HG02943 (cell line): ENCODE data around the gene CYGB.

Experiments used
- ATAC-seq: cut with Tn5 transposase; IDR thresholded peaks from one replicate; pipeline ENCODE4 v1.9.1; 2021; ENCODE audit warnings: mild to moderate bottlenecking, low read depth, moderate library complexity; ENCODE audit not compliant: unreplicated experiment

The CYGB gene

GRCh38 chr17:76506408-76507345, 30.8 kb downstream of the CYGB start:
- ATAC-seq, result no peak

GRCh38 chr17:76504117-76504516, 33.4 kb downstream of the CYGB start:
- ATAC-seq, result no peak

DNA sequence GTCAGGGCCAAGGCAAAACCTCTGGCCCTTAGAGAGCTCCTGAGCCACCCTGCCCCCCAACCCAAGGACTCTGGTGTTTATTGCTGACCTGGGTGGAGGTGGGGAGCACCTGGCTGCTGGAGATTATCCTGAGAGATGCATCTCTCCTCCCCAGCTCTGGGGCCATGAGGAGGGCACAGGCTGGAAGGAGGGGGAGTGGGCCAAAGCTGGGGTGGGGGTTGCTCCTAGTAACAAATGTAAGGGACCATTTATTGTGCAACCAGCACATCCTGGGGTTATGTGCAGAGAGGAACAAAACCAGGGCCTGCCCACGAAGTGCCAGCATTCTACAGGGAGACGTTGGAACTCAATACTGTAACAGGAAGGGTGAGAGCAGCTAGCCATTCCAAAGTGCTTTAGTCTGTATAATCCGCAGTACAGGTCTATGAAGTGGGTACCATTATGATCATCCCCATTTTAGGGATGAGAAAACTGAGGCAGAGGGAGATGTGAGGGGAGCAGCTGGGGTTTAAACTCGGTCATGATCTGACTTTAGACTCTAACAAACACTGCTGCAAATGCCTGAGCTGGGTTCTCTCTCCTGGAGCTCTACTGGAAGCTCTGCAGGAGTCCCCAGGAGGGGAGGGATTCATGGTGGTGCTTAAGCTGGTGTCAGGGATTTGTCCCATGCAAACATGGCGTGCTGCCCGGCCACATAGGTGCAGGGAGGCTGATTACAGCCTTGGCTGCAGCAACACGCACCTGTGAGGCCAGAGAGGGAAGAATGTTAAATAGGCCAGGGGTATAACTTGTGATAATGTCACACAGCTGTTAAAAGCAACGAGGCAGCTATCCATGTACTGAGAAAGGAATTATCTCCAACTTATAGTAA, 34.9 kb downstream of the CYGB start:
- ATAC-seq, result no peak

DNA sequence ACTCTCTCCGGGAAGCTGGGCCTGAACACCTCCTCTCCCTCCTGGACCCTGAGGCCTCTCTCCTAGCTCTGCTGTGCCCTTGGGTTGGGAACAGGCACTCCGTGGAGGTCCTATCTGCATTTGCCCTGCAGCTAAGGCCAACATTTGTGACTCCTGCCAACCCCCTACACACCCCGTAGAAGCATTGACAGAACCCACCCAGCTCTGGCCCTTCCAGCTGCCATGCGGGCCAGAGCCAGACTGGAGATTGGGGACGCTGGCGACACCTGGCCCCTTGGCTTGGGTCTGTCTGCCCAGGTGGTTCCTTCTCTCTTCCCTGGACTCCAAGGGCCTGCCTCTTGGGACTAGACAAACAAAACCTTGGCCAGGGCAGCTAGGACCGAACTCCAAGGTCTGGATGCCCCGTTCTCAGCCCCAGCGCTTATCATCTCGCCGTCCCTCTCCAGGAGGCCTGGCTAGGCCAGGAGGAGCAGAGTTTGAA, 35.6 kb downstream of the CYGB start:
- no peak for ATAC-seq

DNA sequence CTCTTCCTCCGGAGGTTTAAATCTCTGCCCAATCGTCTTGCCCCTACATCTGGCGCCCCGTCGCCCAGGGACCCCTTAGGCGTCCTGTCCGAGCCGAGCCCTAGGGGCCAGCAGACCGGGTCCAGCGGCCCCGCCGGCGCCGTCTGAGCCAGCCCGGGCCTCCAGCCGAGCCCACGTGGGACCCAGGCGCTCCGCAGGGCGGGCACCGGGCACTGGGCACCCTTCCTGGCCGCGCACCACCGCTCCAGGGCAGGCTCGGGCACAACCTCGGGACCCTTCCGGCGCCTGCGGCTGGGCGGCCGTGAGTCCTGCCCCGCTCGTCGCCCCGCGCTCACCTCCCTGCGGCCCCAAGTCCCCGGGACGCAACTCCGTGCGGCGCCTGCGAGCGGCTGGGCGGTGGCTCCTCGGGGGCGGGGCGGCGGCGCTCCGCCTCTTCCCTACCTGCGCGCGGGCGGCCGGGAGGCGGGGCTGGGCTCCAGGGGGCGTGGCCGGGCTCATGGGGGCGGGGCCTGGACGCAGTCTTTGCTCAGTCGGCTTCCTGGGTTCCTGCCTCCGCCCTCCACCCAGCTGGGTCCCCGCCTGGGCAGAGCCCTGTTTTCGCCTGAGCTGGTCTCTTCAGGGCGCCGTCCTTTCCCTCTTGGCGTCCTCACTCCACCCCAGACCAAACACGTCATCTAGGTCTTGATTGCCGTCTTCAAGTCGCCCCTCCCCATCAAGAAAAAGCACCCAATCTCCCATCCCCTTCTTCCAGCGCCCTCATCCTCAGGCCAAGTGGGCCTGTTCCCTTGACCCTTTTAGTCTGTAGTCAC, 36.3 kb downstream of the CYGB start, which contains the start of gene RHBDF2:
Gene RHBDF2, minus strand, starts transcription at position 406 of the 809 bp plus-strand sequence. CDS start 19,899 bp downstream, outside the sequence.
- ATAC-seq, result peak; percentile 53

GRCh38 chr17:76500747-76501017, 36.8 kb downstream of the CYGB start:
- no peak for ATAC-seq

GRCh38 chr17:76500074-76500746, 37.3 kb downstream of the CYGB start:
- no peak for ATAC-seq

DNA sequence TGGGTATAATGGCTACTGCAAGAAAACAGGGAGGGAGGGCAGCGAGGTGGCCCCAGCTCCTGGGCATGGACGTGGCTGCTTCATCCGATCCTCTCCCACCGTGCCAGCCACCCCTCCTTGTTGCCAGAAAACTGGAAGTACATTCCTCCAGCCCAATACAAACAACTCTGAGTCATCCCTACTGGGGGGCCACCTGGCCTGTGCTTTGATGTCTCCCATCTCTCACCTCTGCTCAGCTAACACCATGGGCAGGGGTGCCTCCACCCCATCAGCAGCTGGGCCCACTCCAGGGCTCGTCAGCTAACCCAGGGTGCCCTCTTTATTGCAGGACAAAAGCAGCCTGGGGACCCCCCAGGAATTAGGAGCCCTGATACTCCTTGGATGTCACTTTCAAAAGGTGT, 38.2 kb downstream of the CYGB start:
- no peak for ATAC-seq

DNA sequence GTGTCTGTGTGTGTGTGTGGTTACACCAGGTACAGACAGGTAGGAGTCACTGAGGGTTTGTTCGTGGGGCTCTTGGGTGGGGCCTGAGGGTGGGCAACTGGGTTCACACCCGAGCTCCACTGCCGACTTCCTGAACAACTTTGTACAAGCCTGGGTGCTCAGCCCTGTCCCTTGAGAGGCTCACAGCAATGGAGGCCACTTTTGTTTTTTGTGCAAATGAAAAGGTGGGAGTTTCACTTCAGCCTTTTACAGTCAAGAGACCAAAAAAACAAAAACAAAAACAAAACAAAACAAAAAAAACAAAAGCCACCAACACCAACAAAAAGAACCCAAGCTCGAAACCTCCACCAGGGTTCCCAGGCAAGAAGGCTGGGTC, 38.6 kb downstream of the CYGB start:
- no peak for ATAC-seq

DNA sequence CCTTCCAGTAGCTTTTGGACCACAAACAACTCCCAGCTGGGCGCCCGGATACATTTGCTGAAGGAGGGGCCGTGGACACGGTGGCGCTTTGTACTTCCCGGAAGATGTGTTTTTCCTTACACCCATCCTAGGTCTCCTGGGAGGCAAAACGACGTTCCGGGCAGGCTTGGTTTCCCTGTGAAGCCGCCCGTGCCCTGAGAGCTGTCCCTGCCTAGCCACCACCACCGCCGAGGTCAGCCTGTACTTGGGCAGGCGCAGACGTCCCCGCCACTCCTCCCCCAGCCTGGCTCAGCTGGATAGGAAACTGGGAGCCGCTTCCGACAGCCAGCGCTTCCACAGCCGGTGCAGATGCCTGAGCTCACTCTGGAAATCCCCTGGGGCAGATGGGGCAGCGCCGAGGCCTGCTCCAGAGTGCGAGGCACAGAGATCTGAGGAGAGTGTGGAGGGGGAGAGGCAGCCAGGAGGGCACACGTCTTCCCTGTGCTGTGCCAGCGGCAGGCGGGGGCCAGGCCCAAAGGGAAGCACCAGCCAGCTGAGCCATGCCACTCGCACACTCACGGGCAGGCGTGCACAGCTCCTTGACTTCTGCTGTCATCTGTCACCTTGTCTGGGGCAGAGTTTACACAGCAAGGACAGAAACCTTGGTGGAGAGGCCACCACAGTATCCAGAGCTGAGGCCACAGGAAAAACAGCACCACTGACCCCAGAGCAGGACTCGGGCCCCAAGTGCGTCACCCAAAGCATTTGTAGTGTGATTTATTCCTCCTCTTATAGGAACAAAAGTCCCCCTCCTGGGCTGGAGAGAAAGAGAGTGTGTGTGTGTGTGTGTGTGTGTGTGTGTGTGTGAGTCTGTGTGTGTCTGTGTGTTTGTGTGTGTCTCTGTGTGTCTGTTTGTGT, 39.3 kb downstream of the CYGB start:
- ATAC-seq, result no peak

- ATAC-seq, result no peak
Measured at GRCh38 chr17:76497699-76497978, 39.9 kb downstream of the CYGB start.

- no peak for ATAC-seq
Measured at GRCh38 chr17:76496464-76496863, 41.0 kb downstream of the CYGB start.

- ATAC-seq, result no peak
Measured at GRCh38 chr17:76495663-76496400, 41.7 kb downstream of the CYGB start.

DNA sequence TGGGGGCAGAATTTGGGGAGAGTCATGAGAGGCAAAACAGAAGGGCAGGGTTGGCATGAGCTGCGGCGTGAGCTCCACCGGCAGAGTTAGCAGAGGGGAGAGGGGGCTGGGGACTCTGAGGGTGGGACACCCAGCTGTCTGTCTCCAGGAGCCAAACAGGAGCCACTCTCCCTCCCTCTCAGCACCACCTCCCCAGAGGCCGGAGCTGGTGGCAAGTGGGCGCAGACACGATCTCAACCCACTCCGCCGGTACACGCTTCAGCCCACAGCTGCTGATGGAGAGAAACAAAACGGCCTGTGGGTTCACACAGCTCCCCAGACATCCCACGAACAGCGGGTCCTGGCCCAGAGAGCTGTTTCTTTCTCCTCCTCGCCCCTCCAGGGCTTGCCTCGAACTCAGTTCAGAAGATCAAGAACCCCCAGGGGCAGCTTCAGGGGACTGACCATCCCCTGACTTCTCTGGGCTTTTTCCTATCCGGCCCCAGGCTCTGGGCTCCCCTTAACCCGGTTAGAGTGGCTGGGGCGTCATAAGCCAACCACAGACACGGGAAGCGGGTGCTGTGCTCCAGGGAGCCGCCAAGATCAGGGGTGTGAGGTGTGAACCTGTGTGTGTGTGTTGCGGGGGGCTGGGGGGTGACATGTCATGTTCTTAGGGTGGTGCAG, 43.9 kb downstream of the CYGB start:
- no peak for ATAC-seq

- ATAC-seq, result no peak
Measured at GRCh38 chr17:76492989-76493501, 44.5 kb downstream of the CYGB start.

- peak; percentile 47 for ATAC-seq
Measured at GRCh38 chr17:76492123-76492988, 45.2 kb downstream of the CYGB start.
